ENCODE data around the gene F10. TPM values are rescaled to one million over a fixed set of nuclear protein-coding genes. Genes with fewer than 3 reads are reported as not detected.
"Not testable (repeated sequence)": the region's sequence is repeated elsewhere in the genome, so short reads cannot be mapped to it uniquely, and the experiment has no call there.

The F10 gene
- total RNA-seq, 1 donor from 2014 or later, result 0.08 TPM

- Histone ChIP-seq H3K36me3 (ENCODE audit: control insufficient read depth, insufficient read depth, low read length) (no peaks in the 10 kb centered on the region), H3K27me3 (ENCODE audit: control insufficient read depth, insufficient read depth, low read length) (no peaks in the 10 kb centered on the region), H3K4me3 (ENCODE audit: low read depth, low read length) (no peak overlapping the region)
- DNase-seq (ENCODE audit: low read depth), result no peak
- TF ChIP-seq CTCF (IDR thresholded peaks at IDR 0.05; ENCODE audit: insufficient read depth, low read length, poor library complexity, severe bottlenecking), result no peak
Observed at GRCh38 chr13:113076681-113077401, 45.8 kb upstream of the F10 start.

GRCh38 chr13:113077566-113077952, 45.0 kb upstream of the F10 start:
- H3K27me3 ChIP-seq (ENCODE audit: control insufficient read depth, insufficient read depth, low read length), result no peaks in the 10 kb centered on the region
- no peak for TF ChIP-seq CTCF (IDR thresholded peaks at IDR 0.05; ENCODE audit: insufficient read depth, low read length, poor library complexity, severe bottlenecking)
- H3K36me3 ChIP-seq (ENCODE audit: control insufficient read depth, insufficient read depth, low read length), result no peaks in the 10 kb centered on the region
- H3K4me3 ChIP-seq (ENCODE audit: low read depth, low read length), result no peak overlapping the region
- no peak for DNase-seq (ENCODE audit: low read depth)

GRCh38 chr13:113077953-113078901, 44.4 kb upstream of the F10 start:
- TF ChIP-seq CTCF (IDR thresholded peaks at IDR 0.05; ENCODE audit: insufficient read depth, low read length, poor library complexity, severe bottlenecking), result no peak
- DNase-seq (ENCODE audit: low read depth), result no peak
- no peaks in the 10 kb centered on the region for H3K36me3 ChIP-seq (ENCODE audit: control insufficient read depth, insufficient read depth, low read length)
- no peak overlapping the region for H3K4me3 ChIP-seq (ENCODE audit: low read depth, low read length)
- no peaks in the 10 kb centered on the region for H3K27me3 ChIP-seq (ENCODE audit: control insufficient read depth, insufficient read depth, low read length)

GRCh38 chr13:113078902-113079780, 43.5 kb upstream of the F10 start:
- Histone ChIP-seq H3K36me3 (ENCODE audit: control insufficient read depth, insufficient read depth, low read length) (no peaks in the 10 kb centered on the region), H3K27me3 (ENCODE audit: control insufficient read depth, insufficient read depth, low read length) (no peaks in the 10 kb centered on the region), H3K4me3 (ENCODE audit: low read depth, low read length) (no peak overlapping the region)
- no peak for DNase-seq (ENCODE audit: low read depth)
- TF ChIP-seq CTCF (IDR thresholded peaks at IDR 0.05; ENCODE audit: insufficient read depth, low read length, poor library complexity, severe bottlenecking), result no peak

GRCh38 chr13:113079781-113080080, 42.9 kb upstream of the F10 start:
- DNase-seq (ENCODE audit: low read depth); H3K36me3 ChIP-seq (ENCODE audit: control insufficient read depth, insufficient read depth, low read length); H3K4me3 ChIP-seq (ENCODE audit: low read depth, low read length); H3K27me3 ChIP-seq (ENCODE audit: control insufficient read depth, insufficient read depth, low read length): not testable (repeated sequence)

- Histone ChIP-seq H3K4me3 (ENCODE audit: low read depth, low read length) (no peak overlapping the region), H3K36me3 (ENCODE audit: control insufficient read depth, insufficient read depth, low read length) (no peaks in the 10 kb centered on the region), H3K27me3 (ENCODE audit: control insufficient read depth, insufficient read depth, low read length) (no peaks in the 10 kb centered on the region)
- no peak for TF ChIP-seq CTCF (IDR thresholded peaks at IDR 0.05; ENCODE audit: insufficient read depth, low read length, poor library complexity, severe bottlenecking)
- DNase-seq (ENCODE audit: low read depth), result no peak
Observed at GRCh38 chr13:113080361-113080831, 42.2 kb upstream of the F10 start.

All from kidney epithelial cell (primary cell).